Measurements from ENCODE around the gene CDK6.
A peak's percentile ranks its signal among the peaks of the same experiment; 100 is the strongest.
"Not testable (repeated sequence)": the region's sequence is repeated elsewhere in the genome, so short reads cannot be mapped to it uniquely, and the experiment has no call there.

CDK6 gene

GRCh38 chr7:92836489-92836999 lies at the start of gene CDK6:
TSS of gene CDK6 (minus strand) at chr7:92836573. CDS start at chr7:92833323, 3,250 bp downstream.
- DNase-seq: peak; percentile 57 to 63

- DNase-seq: not testable (repeated sequence)
Measured at GRCh38 chr7:92886039-92886438, 49.7 kb upstream of the CDK6 start.

DNA sequence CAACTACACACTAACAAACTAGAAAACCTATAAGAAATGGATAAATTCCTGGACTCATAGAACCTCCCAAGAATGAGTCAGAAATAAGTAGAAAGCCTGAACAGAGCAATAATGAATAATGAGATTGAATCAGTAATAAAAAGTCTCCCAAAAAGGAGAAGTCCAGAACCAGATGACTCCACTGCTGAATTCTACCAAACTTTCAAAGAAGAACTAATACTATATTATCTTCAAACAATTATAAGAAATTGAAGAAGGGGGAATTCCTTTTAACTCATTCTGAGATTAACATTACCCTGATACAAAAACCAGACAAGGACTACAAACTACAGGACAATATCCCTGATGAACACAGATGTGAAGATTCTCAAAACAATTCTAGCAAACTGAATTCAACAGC lies 47.8 kb upstream of the CDK6 start:
- no peak for DNase-seq

DNA sequence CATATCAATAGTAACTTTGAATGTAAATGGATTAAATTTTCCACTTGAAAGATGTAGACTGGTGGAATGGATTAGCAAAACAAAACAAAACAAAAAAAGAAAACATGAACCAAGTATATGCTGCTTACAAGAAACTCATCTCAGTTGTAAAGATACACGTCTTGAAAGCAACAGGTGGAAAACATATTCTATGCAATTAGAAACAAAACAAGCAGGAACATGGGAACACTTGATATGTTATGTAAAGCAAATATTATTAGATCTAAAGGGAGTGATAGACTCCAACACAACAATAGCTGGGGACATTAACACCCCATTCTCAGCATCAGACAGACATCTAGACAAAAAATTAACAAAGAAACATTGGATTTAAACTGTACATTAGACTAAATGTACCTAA lies 46.4 kb upstream of the CDK6 start:
- DNase-seq: no peak

- DNase-seq: no peak
Measured at GRCh38 chr7:92881091-92881485, 44.7 kb upstream of the CDK6 start.

- no peak for DNase-seq
Measured at GRCh38 chr7:92880212-92881090, 44.1 kb upstream of the CDK6 start.

DNA sequence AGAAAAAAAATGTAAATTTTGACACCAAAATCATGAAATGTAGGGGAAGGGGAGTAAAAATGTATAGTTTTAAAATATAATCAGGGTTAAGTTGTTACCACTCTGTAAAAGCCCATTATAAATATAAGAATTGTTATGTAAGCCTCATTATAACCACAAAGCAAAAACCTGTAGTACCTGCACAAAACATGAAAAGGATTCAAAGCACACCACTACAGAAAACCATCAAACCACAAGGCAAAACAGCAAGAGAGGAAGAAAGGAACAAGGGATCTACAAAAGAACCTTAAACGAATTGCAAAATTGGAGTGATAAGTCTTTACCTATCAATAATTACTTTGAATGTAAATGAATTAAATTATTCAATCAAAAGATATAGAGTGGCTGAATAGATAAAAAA lies 41.0 kb upstream of the CDK6 start:
- DNase-seq: no peak

GRCh38 chr7:92876836-92877235 lies 40.5 kb upstream of the CDK6 start:
- no peak for DNase-seq

- DNase-seq: no peak
Measured at GRCh38 chr7:92875719-92876118, 39.3 kb upstream of the CDK6 start.

GRCh38 chr7:92875173-92875572 lies 38.8 kb upstream of the CDK6 start:
- no peak for DNase-seq

DNA sequence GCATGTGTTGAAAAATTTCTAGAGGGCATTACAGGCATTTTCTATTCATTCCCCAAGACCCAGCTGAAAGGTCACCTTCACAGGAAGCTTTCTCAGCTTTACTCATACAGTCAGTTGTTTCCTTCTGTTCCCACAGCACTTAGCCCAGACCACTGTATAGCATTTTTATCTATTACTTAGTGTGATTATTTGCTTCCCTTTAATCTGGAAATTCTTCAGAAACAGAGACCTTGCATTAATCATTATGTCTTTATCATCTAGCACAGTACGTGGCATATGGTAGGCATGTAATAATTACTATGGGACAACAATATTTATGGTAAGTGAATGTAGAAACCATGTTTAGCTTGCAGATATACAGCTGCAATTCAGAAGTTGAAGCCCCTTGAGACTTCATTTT lies 38.2 kb upstream of the CDK6 start:
- DNase-seq: no peak

DNA sequence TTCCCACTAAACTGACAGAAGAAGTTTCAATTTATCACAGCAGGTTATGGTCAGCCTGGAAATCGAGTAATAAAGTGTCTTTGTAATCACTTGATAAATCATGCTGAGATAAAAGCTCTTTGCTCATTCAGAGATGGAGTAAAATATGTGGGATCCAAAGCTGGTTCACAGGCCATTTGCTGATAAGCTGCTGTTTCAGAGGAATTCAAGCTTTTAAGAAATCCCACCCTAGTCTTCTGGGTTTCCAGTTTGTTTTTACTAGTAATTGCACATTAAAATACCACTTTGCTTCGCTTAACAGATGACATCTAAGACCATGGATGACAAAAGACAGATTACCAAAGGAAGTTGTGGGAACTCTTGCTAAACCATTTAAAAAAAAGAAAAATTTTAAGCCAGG lies 37.4 kb upstream of the CDK6 start:
- no peak for DNase-seq

DNA sequence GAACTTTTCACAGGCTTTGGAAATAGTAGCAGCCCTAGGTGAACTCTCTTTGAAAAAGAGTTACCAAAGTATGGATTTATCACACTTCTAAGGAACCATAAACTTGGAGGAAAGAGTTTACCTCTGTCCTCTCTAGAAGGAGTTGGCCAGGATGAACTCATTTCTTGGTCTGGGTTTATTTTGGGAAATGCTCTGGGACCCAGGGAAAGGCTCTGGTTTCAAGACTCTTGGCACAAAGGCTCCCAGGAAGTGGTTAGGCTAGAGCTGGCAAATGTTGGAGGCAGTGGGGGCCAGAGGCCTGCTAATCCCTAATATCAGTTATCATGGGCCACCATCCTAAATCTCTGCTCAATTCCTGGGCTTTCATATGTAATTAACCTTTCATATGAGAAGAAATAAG lies 36.3 kb upstream of the CDK6 start:
- DNase-seq: no peak

- no peak for DNase-seq
Measured at GRCh38 chr7:92868683-92869293, 32.4 kb upstream of the CDK6 start.

DNA sequence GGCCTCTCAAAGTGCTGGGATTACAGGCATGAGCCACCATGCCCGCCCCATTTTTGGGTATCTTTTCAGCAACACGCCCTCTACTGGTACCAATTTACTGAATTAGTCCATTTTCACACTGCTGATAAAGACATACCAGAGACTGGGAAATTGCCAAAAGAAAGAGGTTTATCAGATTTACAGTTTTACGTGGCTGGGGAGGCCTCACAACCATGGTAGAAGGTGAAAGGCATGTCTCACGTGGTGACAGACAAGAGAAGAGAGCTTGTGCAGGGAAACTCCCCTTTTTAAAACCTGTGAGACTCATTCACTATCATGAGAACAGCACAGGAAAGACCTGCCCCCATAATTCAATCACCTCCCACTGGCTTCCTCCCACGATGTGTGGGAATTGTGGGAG lies 27.8 kb upstream of the CDK6 start:
- not testable (repeated sequence) for DNase-seq

- no peak for DNase-seq
Measured at GRCh38 chr7:92856436-92856835, 20.1 kb upstream of the CDK6 start.

- DNase-seq: peak in 1 of 2 donors; percentile 16
Measured at GRCh38 chr7:92854501-92855238, 18.3 kb upstream of the CDK6 start.

GRCh38 chr7:92851732-92852131 lies 15.4 kb upstream of the CDK6 start:
- no peak for DNase-seq

- DNase-seq: no peak
Measured at GRCh38 chr7:92850516-92850915, 14.1 kb upstream of the CDK6 start.

- DNase-seq: no peak
Measured at GRCh38 chr7:92849322-92849721, 12.9 kb upstream of the CDK6 start.

- DNase-seq: no peak
Measured at GRCh38 chr7:92848851-92849250, 12.5 kb upstream of the CDK6 start.

DNA sequence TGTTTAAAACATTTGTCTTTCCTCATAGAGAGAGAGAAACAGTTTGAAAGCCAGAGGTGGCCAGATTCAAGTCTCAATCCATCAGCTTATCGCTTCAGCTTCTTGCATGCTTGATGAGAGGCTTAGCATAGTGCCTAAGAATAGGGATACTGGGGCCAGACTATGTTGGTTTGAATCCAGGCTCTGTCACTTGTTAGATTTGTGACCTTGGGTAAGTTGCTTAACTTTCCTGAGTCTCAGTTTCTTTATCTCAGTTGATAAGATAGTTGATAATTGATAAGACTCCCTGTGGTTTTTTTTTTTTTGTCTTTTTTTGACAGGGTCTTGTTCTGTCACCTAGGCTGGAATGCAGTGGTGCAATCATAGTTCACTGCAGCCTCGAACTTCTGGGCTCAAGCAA lies 12.1 kb upstream of the CDK6 start:
- DNase-seq: no peak

DNA sequence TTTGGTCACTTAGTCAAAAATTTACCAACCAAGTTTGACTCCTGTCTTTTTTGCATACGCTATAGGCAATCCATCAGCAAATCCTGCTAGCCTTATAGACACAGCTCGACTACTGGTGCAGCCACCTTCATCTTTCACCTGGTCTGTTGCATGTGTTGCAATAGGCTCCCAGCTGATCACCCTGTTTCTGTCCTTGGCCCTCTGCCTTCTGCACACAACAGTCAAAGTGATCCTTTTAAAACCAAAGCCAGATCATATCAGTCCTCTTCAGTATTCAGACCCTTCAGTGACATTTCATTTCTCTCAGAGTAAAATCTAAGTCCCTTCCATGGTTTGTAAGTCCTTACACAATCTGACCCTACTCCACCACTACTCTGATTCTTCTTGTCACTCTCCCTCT lies 10.9 kb upstream of the CDK6 start:
- no peak for DNase-seq

- no peak for DNase-seq
Measured at GRCh38 chr7:92845736-92846135, 9.4 kb upstream of the CDK6 start.
